ACC112 (cell line): ENCODE results near the gene MAML2.

Experiments used
- H2AFZ ChIP-seq: fragments of 200-600 bp; sonication (generic); one replicate; pipeline ENCODE4 v1.6.0; 2017; ENCODE audit warnings: antibody characterized with exemption, low read length; ENCODE audit not compliant: unreplicated experiment
- H3K27ac ChIP-seq: fragments of 200-600 bp; sonication (generic); 2 replicates; pipeline ENCODE4 v1.5.1; 2014; ENCODE audit warnings: low read depth, mild to moderate bottlenecking, antibody characterized with exemption, low read length, moderate library complexity
- H3K27me3 ChIP-seq: fragments of 200-600 bp; sonication (generic); 2 replicates; pipeline ENCODE4 v1.6.1; 2014; ENCODE audit warnings: mild to moderate bottlenecking, antibody characterized with exemption, low read length, moderate library complexity, mixed read lengths; ENCODE audit not compliant: insufficient read depth
- H3K36me3 ChIP-seq: fragments of 200-600 bp; sonication (generic); 2 replicates; pipeline ENCODE4 v1.6.1; 2016; ENCODE audit warnings: mild to moderate bottlenecking, antibody characterized with exemption, low read length, moderate library complexity, mixed read lengths; ENCODE audit not compliant: insufficient read depth
- H3K4me1 ChIP-seq: fragments of 200-600 bp; sonication (generic); one replicate; pipeline ENCODE4 v1.6.1; 2016; ENCODE audit warnings: low read length, mixed read lengths; ENCODE audit not compliant: insufficient read depth, unreplicated experiment, control insufficient read depth
- H3K4me3 ChIP-seq: fragments of 200-600 bp; sonication (generic); 2 replicates; pipeline ENCODE4 v1.5.1; 2014; ENCODE audit warnings: mild to moderate bottlenecking, low read depth, low read length
- H3K79me2 ChIP-seq: fragments of 200-600 bp; sonication (generic); one replicate; pipeline ENCODE4 v1.6.0; 2016; ENCODE audit warnings: low read length; ENCODE audit not compliant: control insufficient read depth, unreplicated experiment, insufficient read depth

MAML2 gene

GRCh38 chr11:96094156-96094555, 248.8 kb downstream of the MAML2 start:
- Histone ChIP-seq H3K79me2 (peaks cover 62% of the 10 kb centered on the region), H3K27me3 (no peaks in the 10 kb centered on the region), H3K4me1 (peaks cover 59% of the 10 kb centered on the region), H3K36me3 (peaks cover 7% of the 10 kb centered on the region; the same call in 1 of the 2 replicates), H3K27ac (no peak overlapping the region), H3K4me3 (no peak overlapping the region), H2AFZ (no peak overlapping the region)

- H3K36me3 ChIP-seq = peaks cover 11% of the 10 kb centered on the region; the same call in 1 of the 2 replicates
- H3K79me2 ChIP-seq = peaks cover 63% of the 10 kb centered on the region
- no peak overlapping the region for H2AFZ ChIP-seq
These were observed 250.5 kb downstream of the MAML2 start for GRCh38 chr11:96092511-96092910.

GRCh38 chr11:96091476-96091875, 251.5 kb downstream of the MAML2 start:
- Histone ChIP-seq H3K4me1 (peaks cover 36% of the 10 kb centered on the region), H3K36me3 (peaks cover 11% of the 10 kb centered on the region; the same call in 1 of the 2 replicates), H2AFZ (no peak overlapping the region), H3K79me2 (peaks cover 64% of the 10 kb centered on the region), H3K27me3 (no peaks in the 10 kb centered on the region), H3K27ac (peak overlapping the region; percentile 48), H3K4me3 (peak overlapping the region; percentile 22; the same call in 1 of the 2 replicates)

More at GRCh38 chr11:96092511-96092910, 250.5 kb downstream of the MAML2 start:
- peaks cover 43% of the 10 kb centered on the region for H3K4me1 ChIP-seq
- no peak overlapping the region for H3K27ac ChIP-seq
- no peak overlapping the region for H3K4me3 ChIP-seq
- no peaks in the 10 kb centered on the region for H3K27me3 ChIP-seq

GRCh38 chr11:96090711-96091110, 252.3 kb downstream of the MAML2 start:
- H3K79me2 ChIP-seq = peaks cover 62% of the 10 kb centered on the region
- no peak overlapping the region for H2AFZ ChIP-seq
- H3K27me3 ChIP-seq = no peaks in the 10 kb centered on the region
- H3K4me1 ChIP-seq = peaks cover 28% of the 10 kb centered on the region
- H3K36me3 ChIP-seq = peaks cover 15% of the 10 kb centered on the region; the same call in 1 of the 2 replicates
- H3K4me3 ChIP-seq = peak overlapping the region; percentile 22; the same call in 1 of the 2 replicates
- peak overlapping the region; percentile 48 for H3K27ac ChIP-seq

GRCh38 chr11:96088914-96089313, 254.1 kb downstream of the MAML2 start:
- Histone ChIP-seq H3K27me3 (no peaks in the 10 kb centered on the region), H2AFZ (no peak overlapping the region), H3K27ac (no peak overlapping the region), H3K79me2 (peaks cover 48% of the 10 kb centered on the region), H3K4me1 (peaks cover 24% of the 10 kb centered on the region), H3K36me3 (peaks cover 33% of the 10 kb centered on the region; the same call in 1 of the 2 replicates), H3K4me3 (no peak overlapping the region)

GRCh38 chr11:96086111-96086510, 256.9 kb downstream of the MAML2 start:
- no peak overlapping the region for H2AFZ ChIP-seq
- H3K79me2 ChIP-seq = peaks cover 56% of the 10 kb centered on the region
- H3K4me3 ChIP-seq = no peak overlapping the region
- no peaks in the 10 kb centered on the region for H3K27me3 ChIP-seq
- no peak overlapping the region for H3K27ac ChIP-seq
- H3K4me1 ChIP-seq = peaks cover 23% of the 10 kb centered on the region
- peaks cover 35% of the 10 kb centered on the region for H3K36me3 ChIP-seq

GRCh38 chr11:96085319-96085930, 257.6 kb downstream of the MAML2 start:
- Histone ChIP-seq H3K4me3 (no peak overlapping the region), H3K27ac (no peak overlapping the region), H3K27me3 (no peaks in the 10 kb centered on the region), H3K79me2 (peaks cover 60% of the 10 kb centered on the region), H2AFZ (no peak overlapping the region), H3K36me3 (peaks cover 35% of the 10 kb centered on the region), H3K4me1 (peaks cover 17% of the 10 kb centered on the region)

- Histone ChIP-seq H3K4me1 (peaks cover 10% of the 10 kb centered on the region), H3K79me2 (peaks cover 55% of the 10 kb centered on the region), H3K27ac (no peak overlapping the region), H3K27me3 (no peaks in the 10 kb centered on the region), H3K4me3 (no peak overlapping the region), H2AFZ (no peak overlapping the region), H3K36me3 (peaks cover 34% of the 10 kb centered on the region)
These were observed 258.2 kb downstream of the MAML2 start for GRCh38 chr11:96084610-96085318.

GRCh38 chr11:96082936-96083335, 260.1 kb downstream of the MAML2 start:
- no peak overlapping the region for H3K27ac ChIP-seq
- no peaks in the 10 kb centered on the region for H3K27me3 ChIP-seq
- peaks cover 24% of the 10 kb centered on the region for H3K36me3 ChIP-seq
- H3K79me2 ChIP-seq = peaks cover 48% of the 10 kb centered on the region
- no peak overlapping the region for H3K4me3 ChIP-seq
- no peak overlapping the region for H2AFZ ChIP-seq
- peaks cover 11% of the 10 kb centered on the region for H3K4me1 ChIP-seq

- H3K36me3 ChIP-seq = peaks cover 24% of the 10 kb centered on the region
These were observed 260.7 kb downstream of the MAML2 start for GRCh38 chr11:96082002-96082899.

More at GRCh38 chr11:96082002-96082899, 260.7 kb downstream of the MAML2 start:
- H3K4me1 ChIP-seq = peaks cover 18% of the 10 kb centered on the region
- no peak overlapping the region for H3K27ac ChIP-seq
- no peaks in the 10 kb centered on the region for H3K27me3 ChIP-seq
- H2AFZ ChIP-seq = no peak overlapping the region
- peaks cover 45% of the 10 kb centered on the region for H3K79me2 ChIP-seq
- no peak overlapping the region for H3K4me3 ChIP-seq
